Right hindlimb (tissue), 1 donor: ENCODE results near the gene AGPAT4.
"Not testable (repeated sequence)": the region's sequence is repeated elsewhere in the genome, so short reads cannot be mapped to it uniquely, and the experiment has no call there.

ENCODE experiments used
- DNase-seq: peaks from one replicate; pipeline ENCODE4 v3.0.0-alpha.2; 2018

Gene AGPAT4

DNA sequence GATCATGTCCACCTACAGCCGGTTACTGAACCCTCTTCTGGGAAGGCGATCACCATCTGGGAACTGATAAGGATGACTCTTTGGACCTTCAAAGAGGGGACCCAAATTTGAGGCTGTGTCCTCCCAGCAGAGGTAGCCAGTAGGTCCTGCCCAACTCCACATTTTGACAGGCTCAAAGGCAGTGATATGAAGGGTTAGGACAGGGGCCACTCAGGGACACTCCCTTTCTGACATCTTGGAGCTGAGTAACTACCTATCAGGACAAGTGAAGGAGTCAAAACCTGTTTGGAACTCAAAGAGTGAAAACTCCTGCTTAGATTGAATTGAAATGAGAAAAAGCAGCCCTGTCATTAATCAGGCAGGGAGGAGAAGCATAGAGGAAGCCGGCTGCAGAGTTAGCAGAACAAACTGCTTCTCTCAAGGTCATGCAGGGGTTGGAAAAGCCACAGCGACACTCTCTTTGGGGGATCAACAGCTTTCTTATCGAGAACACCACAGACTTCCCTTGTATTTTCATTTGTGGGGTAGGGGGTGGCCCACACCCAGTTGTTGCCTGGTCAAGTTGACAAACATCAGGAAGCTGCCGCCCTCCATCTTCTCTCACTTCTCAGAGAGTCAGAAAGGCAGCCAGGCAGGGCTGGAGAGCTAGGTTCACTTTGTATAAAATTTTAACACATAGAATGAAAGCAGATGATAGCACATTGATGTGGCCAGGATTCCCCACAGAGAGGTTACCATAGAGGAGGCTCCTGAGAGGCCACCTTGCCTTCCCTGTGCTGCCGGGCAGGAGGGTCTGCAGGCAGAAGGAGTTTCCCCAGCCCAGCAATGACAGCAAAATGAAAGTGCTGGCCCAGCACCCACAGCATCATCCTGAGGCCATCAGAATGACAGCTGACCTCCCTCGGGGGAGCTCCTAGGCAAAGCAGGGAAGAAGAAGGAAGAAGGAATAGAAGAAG lies 47.6 kb downstream of the AGPAT4 start:
- no peak for DNase-seq

DNA sequence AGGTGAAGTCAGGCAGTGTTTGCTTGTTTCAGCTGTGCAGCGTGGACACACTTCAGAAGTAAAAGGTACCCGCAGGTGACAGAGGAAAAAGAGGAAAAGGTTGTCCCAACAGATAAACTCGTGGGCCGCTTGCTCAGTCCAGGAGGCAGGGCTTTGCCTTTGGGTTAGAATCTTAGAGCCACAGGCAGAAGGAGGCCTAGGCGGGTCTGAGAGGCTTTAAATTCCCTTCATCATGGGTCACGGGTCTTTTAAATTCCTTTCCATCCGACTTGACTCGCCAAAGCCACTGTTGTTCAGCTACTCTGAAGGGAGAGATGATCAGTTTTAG lies 48.2 kb downstream of the AGPAT4 start:
- no peak for DNase-seq

DNA sequence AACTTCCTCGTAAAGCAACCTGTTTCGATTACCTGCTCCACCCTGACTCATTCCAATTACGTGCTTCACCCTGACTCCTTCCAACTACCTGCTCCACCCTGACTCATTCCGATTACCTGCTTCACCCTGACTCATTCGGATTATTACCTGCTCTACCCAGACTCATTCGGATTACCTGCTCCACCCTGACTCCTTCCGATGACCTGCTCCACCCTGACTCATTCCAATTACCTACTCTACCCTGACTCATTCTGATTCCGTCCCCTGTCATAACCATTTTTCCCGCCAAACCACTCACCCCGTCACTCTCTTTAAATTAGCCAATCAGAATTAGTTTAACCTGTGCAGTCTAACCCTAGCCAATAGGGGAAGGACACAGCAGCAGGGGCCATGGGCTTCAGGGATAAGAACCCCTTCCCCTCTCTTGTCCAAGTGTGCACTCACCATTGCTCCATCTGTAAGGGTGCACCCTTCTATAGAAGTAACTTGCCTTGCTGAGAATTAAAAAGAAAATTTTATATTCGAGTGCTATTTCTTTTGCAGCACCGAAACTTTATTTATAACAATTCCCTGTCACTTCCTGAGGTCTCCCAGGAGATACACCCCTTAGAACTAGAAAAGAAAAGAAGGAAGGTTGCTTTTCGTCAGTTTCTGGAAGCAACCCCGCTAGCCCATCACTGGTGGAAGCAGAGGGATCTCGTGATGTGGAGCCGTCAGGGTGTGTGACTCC lies 48.7 kb downstream of the AGPAT4 start:
- not testable (repeated sequence) for DNase-seq

DNA sequence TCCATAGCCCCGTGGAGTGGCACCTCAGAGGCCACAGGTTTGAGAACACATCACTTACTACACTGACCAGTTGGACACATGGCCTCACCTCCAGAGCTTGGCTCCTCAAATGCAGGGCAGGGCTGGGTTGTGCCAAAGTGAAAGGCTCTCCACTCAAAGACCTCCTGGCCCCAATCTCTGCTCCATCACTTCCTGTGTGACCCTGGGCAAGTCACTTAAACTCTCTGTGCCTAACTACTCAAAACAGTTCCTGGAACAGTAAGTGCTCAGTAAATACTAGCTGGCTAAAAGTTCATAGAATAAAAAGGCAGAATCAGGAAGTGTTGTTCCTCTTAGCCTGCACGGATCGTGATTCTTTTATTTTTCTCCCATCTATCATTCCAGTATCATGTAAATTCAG lies 50.2 kb downstream of the AGPAT4 start:
- DNase-seq, result no peak

DNA sequence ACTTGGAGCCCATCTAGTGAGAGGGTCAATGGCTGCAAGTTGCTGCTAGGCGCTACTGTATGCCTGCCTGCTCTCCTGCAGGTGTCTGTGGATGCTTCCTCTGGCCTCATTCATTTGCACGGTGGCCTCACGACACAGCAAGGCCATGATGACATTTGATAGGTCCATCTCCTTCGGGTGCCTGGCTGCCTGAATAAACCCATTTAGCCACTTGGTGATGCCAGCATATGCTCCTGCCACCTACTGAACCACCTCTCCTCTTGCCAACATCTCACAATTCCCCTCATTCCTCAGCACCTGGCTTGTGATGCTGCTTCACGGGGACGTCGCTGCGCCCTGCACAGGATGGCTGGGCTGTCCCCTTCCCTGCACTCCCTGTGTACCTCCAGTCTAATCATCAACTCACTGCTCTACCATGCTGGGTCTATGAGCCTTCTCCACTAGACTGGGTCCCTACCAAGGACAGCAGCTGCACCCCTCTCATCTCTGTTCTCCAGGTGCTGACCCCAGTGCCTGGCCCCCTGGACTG lies 51.1 kb downstream of the AGPAT4 start:
- DNase-seq, result no peak

DNA sequence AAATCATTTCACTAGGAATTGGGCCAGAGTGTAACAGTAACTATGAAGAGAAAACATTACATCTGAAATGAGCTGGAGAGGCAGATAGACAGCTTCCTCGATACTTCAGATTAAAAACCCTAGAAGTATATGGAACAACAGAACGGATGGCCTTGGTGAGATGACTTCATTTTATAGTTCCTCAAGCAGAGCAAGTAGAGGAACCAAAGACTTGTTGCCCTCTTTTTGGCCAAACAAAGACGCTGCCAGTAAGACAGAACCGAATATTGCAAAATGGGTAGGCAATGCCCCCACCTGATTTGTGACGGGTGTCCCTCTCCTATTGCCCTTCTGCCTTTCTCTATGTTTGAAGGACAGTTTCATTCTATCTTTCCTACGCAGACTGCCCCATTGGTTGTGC lies 53.5 kb downstream of the AGPAT4 start:
- no peak for DNase-seq

DNA sequence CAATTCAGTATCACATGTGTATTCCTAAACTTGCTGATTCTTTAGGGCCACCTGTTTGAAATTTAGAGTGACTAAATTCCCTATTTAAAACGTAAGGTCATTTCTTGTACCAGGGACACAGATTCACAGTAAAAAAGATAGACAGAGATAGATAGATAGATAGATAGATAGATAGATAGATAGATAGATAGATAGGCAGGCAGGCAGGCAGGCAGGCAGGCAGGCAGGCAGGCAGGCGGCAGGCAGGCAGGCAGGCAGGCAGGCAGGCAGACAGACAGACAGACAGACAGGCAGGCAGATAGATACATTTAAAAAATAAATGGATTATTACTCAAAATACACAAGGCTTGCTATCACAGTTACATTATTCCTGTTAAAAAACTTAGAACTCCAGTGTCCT lies 54.2 kb downstream of the AGPAT4 start:
- DNase-seq, result no peak

DNA sequence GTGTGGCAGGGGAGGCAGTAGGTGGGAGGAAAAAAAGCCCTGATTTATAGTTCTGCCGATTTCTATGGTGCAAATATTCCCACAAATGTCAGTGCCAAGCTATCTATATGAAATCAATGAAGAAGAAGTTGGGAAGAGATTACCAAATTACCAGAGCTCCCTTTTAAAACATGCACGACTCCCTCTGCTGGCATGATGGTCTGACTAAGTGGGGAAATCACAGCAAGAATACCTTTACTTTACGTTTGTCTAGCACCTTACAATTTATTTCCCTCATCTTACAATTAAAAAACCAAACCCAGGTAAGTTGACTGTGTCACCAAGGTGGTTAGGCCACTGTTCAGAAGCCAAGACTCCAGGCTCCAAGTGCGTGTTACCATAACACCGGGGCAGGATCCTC lies 55.6 kb downstream of the AGPAT4 start:
- no peak for DNase-seq

DNA sequence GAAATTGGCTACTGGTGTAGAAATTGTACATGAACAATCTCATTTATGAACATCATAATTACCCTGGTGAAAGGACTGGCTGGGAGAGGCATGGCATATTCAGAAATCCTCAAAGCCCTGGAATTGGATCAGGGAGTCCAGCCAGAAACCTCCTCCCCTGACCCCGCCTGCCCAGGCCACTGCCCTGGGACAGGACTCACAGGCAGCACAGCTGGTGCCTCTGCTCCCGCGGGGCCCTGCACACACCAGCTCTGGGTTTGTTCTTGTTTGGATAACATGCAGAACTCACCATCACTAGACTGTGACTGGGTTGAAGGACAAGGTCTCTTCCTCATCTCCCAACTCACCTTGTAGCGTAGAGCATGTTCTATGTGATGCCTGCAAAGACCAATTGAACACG lies 56.2 kb downstream of the AGPAT4 start:
- no peak for DNase-seq

DNA sequence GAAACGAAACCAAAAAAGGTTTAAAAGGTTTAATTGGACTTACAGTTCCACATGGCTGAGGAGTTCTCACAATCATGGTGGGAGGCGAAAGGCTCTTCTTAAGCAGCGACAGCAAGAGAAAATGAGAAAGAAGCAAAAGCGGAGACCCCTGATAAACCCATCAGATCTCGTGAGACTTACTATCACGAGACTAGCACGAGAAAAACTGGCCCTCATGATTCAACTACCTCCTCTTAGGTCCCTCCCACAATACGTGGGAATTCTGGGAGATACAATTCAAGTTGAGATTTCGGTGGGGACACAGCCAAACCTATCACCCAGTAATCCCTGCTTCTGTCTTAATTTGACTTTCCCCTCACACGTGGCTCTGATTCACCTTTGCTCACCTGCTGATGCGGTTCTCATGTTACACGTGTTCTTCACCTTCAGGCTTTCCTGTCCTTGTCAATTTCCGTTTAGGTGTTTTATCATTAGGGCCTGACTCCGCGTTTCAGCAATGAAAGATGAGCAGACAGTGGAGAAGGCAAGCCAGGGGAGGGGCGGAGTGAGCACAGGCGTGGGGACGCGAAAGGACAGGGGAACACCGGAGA lies 57.1 kb downstream of the AGPAT4 start:
- no peak for DNase-seq

DNA sequence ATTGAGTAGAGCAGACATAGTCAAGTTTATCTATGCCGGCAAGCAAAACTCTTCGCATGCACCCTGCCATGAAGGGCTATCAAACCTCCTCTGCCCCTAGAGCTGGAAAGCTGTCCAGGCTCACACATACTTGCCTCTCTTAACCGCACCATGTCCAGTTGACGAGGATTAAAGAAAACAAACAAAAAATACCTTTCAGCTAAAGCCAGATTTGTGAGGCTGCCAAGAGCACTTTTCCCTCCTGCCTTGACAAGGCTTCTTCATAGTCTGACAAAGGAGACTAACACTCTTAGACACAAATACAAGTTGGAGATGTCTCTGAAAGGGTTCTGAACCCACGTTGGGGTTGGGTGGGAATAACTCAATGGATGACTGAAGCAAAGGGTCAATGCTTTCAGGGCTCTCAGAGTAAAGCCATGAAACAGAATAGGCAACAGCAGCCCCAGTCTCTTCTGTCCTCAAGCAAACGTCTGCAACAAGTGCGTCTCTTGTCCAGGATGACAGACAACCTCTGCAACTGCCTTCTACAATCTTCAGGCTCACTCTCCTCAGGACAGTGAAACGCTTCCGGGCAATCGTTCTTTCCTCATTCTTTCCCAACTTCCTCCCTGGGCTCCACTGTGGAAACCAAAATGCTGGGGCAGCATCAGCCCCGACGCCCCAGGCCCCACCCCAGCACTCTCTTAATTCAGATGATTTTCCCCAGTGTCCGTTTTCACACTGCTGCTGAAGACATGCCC lies 57.8 kb downstream of the AGPAT4 start:
- no peak for DNase-seq

DNA sequence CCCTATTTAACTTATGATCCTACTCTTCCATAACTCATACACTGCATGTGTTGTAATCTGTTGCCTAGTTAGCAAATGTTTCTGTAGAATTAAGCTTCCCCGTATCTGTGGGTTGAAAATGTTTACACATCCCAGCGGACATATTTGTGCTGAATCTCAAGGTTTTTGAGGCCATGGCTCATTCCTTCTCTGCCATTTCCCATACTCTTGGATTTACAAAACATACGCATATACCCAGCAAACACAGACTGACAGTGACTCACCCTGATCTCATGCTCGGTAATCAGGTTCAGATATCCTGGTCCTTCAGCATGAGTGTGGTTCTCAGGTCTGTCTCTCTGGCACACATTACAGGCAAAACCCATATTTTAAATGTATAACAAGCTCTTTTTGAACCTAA lies 58.7 kb downstream of the AGPAT4 start:
- no peak for DNase-seq

DNA sequence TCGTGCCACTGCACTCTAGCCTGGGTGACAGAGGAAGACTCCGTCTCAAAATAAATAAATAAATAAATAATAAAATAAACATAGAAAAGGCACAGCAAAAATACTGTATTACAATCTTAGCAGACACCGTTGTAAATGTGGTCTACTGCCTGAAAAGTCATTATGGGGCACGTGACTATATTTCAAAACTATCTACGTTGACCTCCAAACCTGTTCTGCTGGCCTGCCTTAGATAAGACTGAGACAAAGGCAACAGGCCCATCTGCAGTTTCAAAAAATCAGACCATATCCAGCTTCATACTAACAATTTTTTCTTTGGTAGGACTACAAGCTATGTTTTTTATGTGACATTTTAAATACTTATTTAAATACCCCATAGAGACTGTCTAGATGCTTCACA lies 59.1 kb downstream of the AGPAT4 start:
- DNase-seq, result no peak

DNA sequence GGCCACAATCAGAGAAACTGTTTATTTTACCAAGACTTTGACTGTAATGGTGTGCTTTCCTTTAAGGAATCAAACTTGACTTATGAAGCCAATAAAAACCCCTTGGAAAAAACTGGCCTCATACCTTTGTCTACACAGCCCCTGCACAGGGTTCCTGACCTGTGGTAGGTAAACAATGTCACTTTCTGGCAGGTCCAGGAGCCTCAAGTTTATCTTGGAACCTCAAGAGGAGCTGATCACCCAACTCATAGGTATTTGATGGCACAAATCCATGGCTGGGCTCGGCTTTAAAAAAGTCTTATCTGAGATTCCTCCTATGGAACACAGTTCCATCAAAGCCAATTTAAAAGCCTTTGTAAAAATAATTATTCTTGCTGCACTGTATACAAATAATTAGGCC lies 61.0 kb downstream of the AGPAT4 start:
- DNase-seq, result no peak

DNA sequence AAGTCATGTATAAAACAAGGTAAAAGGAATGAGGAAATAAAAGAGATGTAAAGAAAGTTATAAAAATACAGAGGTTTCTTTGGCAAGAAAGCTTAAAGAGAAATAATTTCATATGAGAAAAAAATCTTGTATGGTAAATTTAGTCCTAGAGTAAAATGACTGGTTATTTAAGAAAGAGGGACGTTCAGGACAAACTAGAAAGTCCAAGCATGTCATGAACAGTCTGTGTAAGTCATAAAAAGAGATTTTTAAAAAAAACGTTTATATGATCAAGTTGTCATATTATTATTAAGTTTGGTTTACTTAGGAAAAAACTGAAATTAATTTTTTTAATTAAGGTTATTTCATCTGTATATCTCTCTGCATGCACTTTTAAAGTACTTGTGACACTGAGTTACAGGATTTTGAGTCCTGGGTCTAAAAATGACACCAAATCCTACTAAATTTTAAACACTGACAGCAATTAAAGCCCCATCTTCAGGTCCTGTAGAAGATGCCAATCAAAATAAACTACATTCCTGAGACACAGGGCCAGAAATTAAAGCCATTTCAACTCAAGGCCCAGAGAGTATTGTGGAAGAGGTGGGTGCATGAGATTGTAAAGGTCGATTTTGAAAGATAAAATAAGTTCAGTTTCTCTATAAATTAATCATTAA lies 62.4 kb downstream of the AGPAT4 start:
- no peak for DNase-seq

DNA sequence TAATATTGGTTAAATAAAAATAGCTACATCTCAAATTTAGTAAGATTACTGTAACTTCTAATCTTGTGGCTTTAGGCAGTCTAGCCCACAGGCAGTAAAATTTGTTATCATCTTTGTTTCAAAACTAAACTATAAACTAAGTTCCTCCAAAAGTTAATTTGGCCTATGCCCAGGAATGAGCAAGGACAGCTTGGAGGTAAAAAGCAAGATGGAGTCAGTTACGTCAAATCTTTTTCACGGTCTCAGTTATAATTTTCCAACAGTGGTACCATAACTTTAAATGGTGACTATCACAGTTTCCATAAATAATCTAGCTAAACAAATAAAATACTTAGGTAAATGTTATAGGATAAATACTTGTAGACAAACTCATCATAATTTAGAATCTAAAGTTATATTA lies 63.0 kb downstream of the AGPAT4 start:
- no peak for DNase-seq

DNA sequence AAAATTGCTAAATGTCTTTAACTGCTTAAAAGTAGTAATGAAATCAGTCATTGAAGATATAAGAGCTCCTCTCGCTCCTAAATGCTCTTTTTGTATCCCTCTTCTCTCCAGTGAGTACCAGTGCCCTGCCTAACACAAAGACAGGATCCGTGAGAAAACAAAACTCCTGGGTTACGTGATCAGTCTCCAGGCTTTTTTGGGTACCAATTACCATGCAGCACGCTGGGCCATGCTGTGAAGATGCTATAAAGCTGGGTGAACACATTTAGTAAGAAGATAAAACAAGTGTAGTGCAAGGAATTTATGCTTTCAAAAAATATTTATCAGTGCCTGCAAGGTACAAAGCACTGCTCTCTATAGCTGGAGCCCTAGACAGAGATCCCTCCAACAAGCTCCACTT lies 66.7 kb downstream of the AGPAT4 start:
- no peak for DNase-seq

DNA sequence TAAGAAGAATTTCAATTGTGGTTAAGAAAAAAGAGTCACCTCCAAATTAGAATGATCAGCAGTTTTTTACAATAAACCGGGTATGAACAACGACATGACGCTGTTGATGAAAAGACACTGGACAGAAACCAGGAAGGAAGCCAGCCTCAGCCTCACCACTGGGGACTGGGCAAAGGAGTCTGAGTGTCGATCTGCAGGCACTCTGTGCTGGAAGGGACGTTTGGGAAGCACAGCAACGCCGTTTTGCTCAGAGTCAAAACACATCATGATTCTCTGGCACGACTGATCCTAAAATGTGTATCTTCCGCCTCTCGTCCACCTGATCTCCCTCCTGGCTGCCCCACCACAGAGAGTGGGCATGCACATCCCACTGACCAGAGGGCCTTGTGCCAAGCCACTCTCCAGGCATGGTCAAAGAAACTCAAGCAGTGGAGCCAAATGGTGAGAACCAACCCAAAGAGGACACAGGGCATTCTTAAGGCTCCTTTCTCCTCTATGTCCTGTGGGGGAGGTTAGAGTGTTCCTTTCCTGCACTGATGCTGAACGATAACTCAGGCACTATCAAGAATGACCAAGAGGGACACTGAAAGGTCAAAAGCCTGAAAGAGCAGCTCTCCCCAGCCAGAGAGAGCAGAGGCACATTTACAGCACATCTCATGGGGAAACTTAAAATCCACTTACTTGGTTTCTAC lies 68.8 kb downstream of the AGPAT4 start:
- no peak for DNase-seq

DNA sequence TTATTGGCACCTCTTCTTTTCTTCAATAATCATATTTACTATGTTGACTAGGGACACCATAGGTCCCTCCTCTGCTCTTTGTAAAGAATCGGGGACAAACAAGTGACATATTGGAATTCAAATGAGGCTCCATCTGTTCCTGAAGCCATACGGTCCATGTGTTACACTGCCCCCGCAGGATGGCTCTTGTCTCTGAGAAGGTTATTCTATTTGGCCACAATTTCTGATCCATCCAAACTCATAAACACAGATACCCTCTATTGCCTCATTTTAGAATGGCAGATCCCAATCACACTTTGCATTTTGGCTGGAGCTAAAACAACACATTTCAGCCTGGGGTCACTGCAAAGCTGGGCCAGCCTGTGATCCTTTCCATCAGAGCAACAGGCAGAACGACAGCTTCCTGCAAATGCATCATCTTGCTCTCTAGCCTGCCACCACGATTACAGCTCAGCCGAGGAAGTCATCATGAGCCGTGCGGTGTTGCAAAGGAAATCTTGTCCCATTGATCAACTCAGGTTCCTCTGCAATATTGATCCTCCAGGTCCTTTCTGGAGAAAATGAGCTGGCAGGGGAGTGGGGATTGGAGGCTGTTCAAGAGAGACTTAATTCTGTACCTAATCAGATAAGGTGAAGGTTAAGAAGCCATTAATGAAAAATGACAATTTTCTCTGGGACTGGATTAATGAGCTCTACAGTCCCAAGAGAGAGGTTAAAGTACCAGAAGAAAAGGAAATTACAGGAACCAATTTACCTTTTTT lies 73.1 kb downstream of the AGPAT4 start:
- no peak for DNase-seq

DNA sequence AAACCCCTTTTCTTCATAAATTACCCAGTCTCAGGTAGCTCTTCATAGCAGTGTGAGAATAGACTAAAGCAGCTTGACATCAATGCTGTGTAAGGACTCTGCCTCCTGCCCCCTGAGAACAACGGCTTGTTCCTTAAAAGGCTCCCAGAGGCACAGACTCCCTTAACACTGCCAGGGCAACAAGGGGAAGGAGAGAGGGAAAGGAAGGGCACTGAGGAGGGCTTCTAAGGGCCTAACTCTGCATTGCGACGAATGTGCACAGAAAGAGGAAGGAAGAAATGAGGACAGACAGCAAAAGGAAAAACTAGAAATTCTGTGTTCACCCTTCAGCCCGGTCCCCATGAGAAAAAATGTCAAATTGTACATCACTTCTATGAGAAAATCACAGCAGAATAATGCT lies 74.0 kb downstream of the AGPAT4 start:
- DNase-seq, result no peak
